ENCODE data around the gene ZNF865.

DNA sequence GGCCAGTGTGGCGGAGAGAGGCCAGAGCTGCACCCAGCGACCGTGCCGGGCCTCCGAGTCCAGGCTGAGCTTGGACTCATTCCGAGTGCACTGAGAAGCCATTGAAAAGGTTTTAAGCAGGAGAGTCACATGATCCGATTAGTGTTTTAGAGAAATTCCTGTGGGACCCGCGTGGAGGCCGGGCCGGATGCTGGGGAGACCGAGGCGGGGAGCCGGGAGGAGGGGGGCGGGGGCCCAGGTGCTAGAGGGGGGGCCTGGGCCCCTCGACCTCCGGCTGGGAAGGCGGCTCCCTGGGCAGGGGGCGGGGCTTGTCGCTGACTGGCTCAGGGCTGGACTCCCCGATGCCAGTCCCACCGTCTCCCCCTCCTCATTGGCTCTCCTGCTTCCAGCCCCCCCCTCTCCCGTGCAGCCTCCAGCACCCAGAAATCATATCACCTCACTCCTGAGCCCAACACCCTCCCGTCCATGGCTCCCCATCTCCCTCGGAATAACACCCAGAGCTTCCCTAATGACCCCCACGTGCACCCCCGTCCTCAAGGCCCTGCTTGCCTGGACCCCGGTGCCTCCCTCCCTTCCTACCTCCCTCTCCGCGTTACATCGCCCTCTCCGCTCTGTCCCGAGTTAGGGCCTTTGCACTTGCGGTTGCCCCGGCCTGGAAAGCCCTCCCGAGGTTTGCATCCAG, 19.6 kb upstream of the ZNF865 start:
- TF ChIP-seq POLR2AphosphoS5 (IDR thresholded peaks at IDR 0.05) (no peak), POLR2A (IDR thresholded peaks at IDR 0.05; ENCODE audit: low read depth) (no peak), EP300 (IDR thresholded peaks at IDR 0.05) (no peak)
- TF ChIP-seq, protein P1, sequence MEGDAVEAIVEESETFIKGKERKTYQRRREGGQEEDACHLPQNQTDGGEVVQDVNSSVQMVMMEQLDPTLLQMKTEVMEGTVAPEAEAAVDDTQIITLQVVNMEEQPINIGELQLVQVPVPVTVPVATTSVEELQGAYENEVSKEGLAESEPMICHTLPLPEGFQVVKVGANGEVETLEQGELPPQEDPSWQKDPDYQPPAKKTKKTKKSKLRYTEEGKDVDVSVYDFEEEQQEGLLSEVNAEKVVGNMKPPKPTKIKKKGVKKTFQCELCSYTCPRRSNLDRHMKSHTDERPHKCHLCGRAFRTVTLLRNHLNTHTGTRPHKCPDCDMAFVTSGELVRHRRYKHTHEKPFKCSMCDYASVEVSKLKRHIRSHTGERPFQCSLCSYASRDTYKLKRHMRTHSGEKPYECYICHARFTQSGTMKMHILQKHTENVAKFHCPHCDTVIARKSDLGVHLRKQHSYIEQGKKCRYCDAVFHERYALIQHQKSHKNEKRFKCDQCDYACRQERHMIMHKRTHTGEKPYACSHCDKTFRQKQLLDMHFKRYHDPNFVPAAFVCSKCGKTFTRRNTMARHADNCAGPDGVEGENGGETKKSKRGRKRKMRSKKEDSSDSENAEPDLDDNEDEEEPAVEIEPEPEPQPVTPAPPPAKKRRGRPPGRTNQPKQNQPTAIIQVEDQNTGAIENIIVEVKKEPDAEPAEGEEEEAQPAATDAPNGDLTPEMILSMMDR (IDR thresholded peaks at IDR 0.05), result no peak
